Measurements from ENCODE around the gene RNGTT.

GRCh38 chr6:88588938-88589337 lies 374.5 kb downstream of the RNGTT start:
- TF ChIP-seq POLR2A (IDR thresholded peaks at IDR 0.05) (no peak), CTCF (IDR thresholded peaks at IDR 0.05) (no peak), POLR2AphosphoS5 (IDR thresholded peaks at IDR 0.05) (no peak)
